ENCODE measurements around the gene PYCARD. TPM values are rescaled to one million over a fixed set of nuclear protein-coding genes. Genes with fewer than 3 reads are reported as not detected.
A peak's percentile ranks its signal among the peaks of the same experiment; 100 is the strongest.
"Not testable (repeated sequence)": the region's sequence is repeated elsewhere in the genome, so short reads cannot be mapped to it uniquely, and the experiment has no call there.

The PYCARD gene
- total RNA-seq, 1 donor from 2014 or later, result 17.1 TPM

- Mint-ChIP-seq H3K4me1 (peaks cover 56% of the 10 kb centered on the region), H3K4me3 (peak overlapping the region; percentile 89), H3K36me3 (ENCODE audit: low read depth) (peaks cover 19% of the 10 kb centered on the region), H3K9me3 (no peaks in the 10 kb centered on the region), H3K27ac (peak overlapping the region; percentile 87), H3K27me3 (peaks cover 1% of the 10 kb centered on the region)
- peak; percentile 70 for DNase-seq
- intact Hi-C loops (cut with micrococcal nuclease), result loop anchor here (1.0 to 5.0 kb wide), 9 partner anchors 10 to 667 kb away; partner anchors contain the start of gene ZNF843
These were observed 762 bp downstream of the PYCARD start for GRCh38 chr16:31201582-31202413.

- Mint-ChIP-seq H3K9me3 (no peaks in the 10 kb centered on the region), H3K27ac (peak overlapping the region; percentile 74), H3K27me3 (no peaks in the 10 kb centered on the region), H3K36me3 (ENCODE audit: low read depth) (peaks cover 27% of the 10 kb centered on the region), H3K4me1 (peaks cover 56% of the 10 kb centered on the region), H3K4me3 (peak overlapping the region; percentile 89)
- DNase-seq, result peak; percentile 87
- intact Hi-C loops (cut with micrococcal nuclease), result loop anchor here (1.0 to 5.0 kb wide), 4 partner anchors 66 to 186 kb away; no protein-coding TSS in a partner anchor
These were observed 1.6 kb downstream of the PYCARD start for GRCh38 chr16:31200821-31201568.

GRCh38 chr16:31200111-31200510 is 2.4 kb downstream of the PYCARD start:
- Mint-ChIP-seq H3K4me1 (peaks cover 56% of the 10 kb centered on the region), H3K36me3 (ENCODE audit: low read depth) (peaks cover 31% of the 10 kb centered on the region), H3K4me3 (peak overlapping the region; percentile 2), H3K27ac (peak overlapping the region; percentile 35)
- H3K9me3 Mint-ChIP-seq, H3K27me3 Mint-ChIP-seq, DNase-seq: not testable (repeated sequence)
- intact Hi-C loops (cut with micrococcal nuclease), result loop anchor here (2.0 to 5.0 kb wide), 2 partner anchors 67 to 187 kb away; no protein-coding TSS in a partner anchor

GRCh38 chr16:31199430-31200041 is 3.0 kb downstream of the PYCARD start:
- peaks cover 32% of the 10 kb centered on the region for H3K36me3 Mint-ChIP-seq (ENCODE audit: low read depth)
- peak overlapping the region; percentile 4 for H3K4me3 Mint-ChIP-seq
- peaks cover 56% of the 10 kb centered on the region for H3K4me1 Mint-ChIP-seq
- H3K27ac Mint-ChIP-seq, result peak overlapping the region; percentile 35
- no peak for DNase-seq
- H3K9me3 Mint-ChIP-seq, result no peaks in the 10 kb centered on the region
- H3K27me3 Mint-ChIP-seq, result no peaks in the 10 kb centered on the region
- intact Hi-C loops (cut with micrococcal nuclease), result loop anchor here (2.0 to 5.0 kb wide), 2 partner anchors 68 to 187 kb away; no protein-coding TSS in a partner anchor

- H3K4me1 Mint-ChIP-seq, result peaks cover 56% of the 10 kb centered on the region
- peaks cover 40% of the 10 kb centered on the region for H3K36me3 Mint-ChIP-seq (ENCODE audit: low read depth)
- no peaks in the 10 kb centered on the region for H3K9me3 Mint-ChIP-seq
- DNase-seq, result no peak
- H3K4me3 Mint-ChIP-seq, result no peak overlapping the region
- peak overlapping the region; percentile 10 for H3K27ac Mint-ChIP-seq
- no peaks in the 10 kb centered on the region for H3K27me3 Mint-ChIP-seq
- intact Hi-C loops (cut with micrococcal nuclease), result no loop called here
These were observed 4.2 kb downstream of the PYCARD start for GRCh38 chr16:31198207-31198882.

GRCh38 chr16:31196324-31197088 is 6.1 kb downstream of the PYCARD start:
- peaks cover 58% of the 10 kb centered on the region for H3K36me3 Mint-ChIP-seq (ENCODE audit: low read depth)

GRCh38 chr16:31195861-31196260 is 6.7 kb downstream of the PYCARD start:
- DNase-seq; H3K9me3 Mint-ChIP-seq; H3K27ac Mint-ChIP-seq; H3K27me3 Mint-ChIP-seq; H3K4me3 Mint-ChIP-seq; intact Hi-C loops (cut with micrococcal nuclease): not testable (repeated sequence)
- H3K4me1 Mint-ChIP-seq, result peaks cover 55% of the 10 kb centered on the region
- peaks cover 61% of the 10 kb centered on the region for H3K36me3 Mint-ChIP-seq (ENCODE audit: low read depth)

More at GRCh38 chr16:31196324-31197088, 6.1 kb downstream of the PYCARD start:
- Mint-ChIP-seq H3K9me3 (no peaks in the 10 kb centered on the region), H3K4me1 (peaks cover 57% of the 10 kb centered on the region), H3K4me3 (no peak overlapping the region), H3K27ac (no peak overlapping the region), H3K27me3 (no peaks in the 10 kb centered on the region)
- no peak for DNase-seq
- intact Hi-C loops (cut with micrococcal nuclease), result no loop called here

GRCh38 chr16:31194898-31195297 is 7.7 kb downstream of the PYCARD start:
- Mint-ChIP-seq H3K4me1 (peaks cover 56% of the 10 kb centered on the region), H3K4me3 (no peak overlapping the region), H3K27me3 (no peaks in the 10 kb centered on the region), H3K27ac (no peak overlapping the region), H3K9me3 (no peaks in the 10 kb centered on the region), H3K36me3 (ENCODE audit: low read depth) (peaks cover 69% of the 10 kb centered on the region)
- intact Hi-C loops (cut with micrococcal nuclease), result no loop called here
- no peak for DNase-seq

- no peaks in the 10 kb centered on the region for H3K27me3 Mint-ChIP-seq
- H3K4me3 Mint-ChIP-seq, result no peak overlapping the region
- DNase-seq, result no peak
- H3K27ac Mint-ChIP-seq, result no peak overlapping the region
- intact Hi-C loops (cut with micrococcal nuclease), result no loop called here
- H3K4me1 Mint-ChIP-seq, result peaks cover 54% of the 10 kb centered on the region
- no peaks in the 10 kb centered on the region for H3K9me3 Mint-ChIP-seq
- peaks cover 71% of the 10 kb centered on the region for H3K36me3 Mint-ChIP-seq (ENCODE audit: low read depth)
These were observed 8.7 kb downstream of the PYCARD start for GRCh38 chr16:31193874-31194273.

- no peak for DNase-seq
- H3K27me3 Mint-ChIP-seq, result no peaks in the 10 kb centered on the region
- H3K36me3 Mint-ChIP-seq (ENCODE audit: low read depth), result peaks cover 77% of the 10 kb centered on the region
- peak overlapping the region; percentile 49 for H3K27ac Mint-ChIP-seq
- no peaks in the 10 kb centered on the region for H3K9me3 Mint-ChIP-seq
- intact Hi-C loops (cut with micrococcal nuclease), result no loop called here
- H3K4me3 Mint-ChIP-seq, result no peak overlapping the region
- H3K4me1 Mint-ChIP-seq, result peaks cover 54% of the 10 kb centered on the region
These were observed 9.5 kb downstream of the PYCARD start for GRCh38 chr16:31192856-31193642.

- H3K4me1 Mint-ChIP-seq, result peaks cover 55% of the 10 kb centered on the region
- H3K9me3 Mint-ChIP-seq, result no peaks in the 10 kb centered on the region
- H3K27me3 Mint-ChIP-seq, result no peaks in the 10 kb centered on the region
- H3K27ac Mint-ChIP-seq, result peak overlapping the region; percentile 13
- no peak overlapping the region for H3K4me3 Mint-ChIP-seq
- no peak for DNase-seq
- intact Hi-C loops (cut with micrococcal nuclease), result no loop called here
- peaks cover 88% of the 10 kb centered on the region for H3K36me3 Mint-ChIP-seq (ENCODE audit: low read depth)
These were observed 10.7 kb downstream of the PYCARD start for GRCh38 chr16:31191697-31192428.
